HG02973 (cell line): ENCODE results near the gene PALS1.

ENCODE experiments used
- ATAC-seq: cut with Tn5 transposase; IDR thresholded peaks from one replicate; pipeline ENCODE4 v1.9.1; 2021; ENCODE audit warnings: moderate library complexity; ENCODE audit not compliant: unreplicated experiment

PALS1 gene

GRCh38 chr14:67241411-67242167 is at the start of gene PALS1:
TSS of gene PALS1 (plus strand) at chr14:67241435. CDS start at chr14:67279171, 37,736 bp downstream.
- ATAC-seq: peak; percentile 39

GRCh38 chr14:67191768-67192290 is 49.4 kb upstream of the PALS1 start:
- ATAC-seq: no peak

GRCh38 chr14:67192366-67192765 is 48.9 kb upstream of the PALS1 start:
- no peak for ATAC-seq

- ATAC-seq: no peak
Measured at GRCh38 chr14:67195279-67195678, 46.0 kb upstream of the PALS1 start.

- ATAC-seq: no peak
Measured at GRCh38 chr14:67199016-67199415, 42.2 kb upstream of the PALS1 start.

- no peak for ATAC-seq
Measured at GRCh38 chr14:67207810-67208209, 33.4 kb upstream of the PALS1 start.

- ATAC-seq: no peak
Measured at GRCh38 chr14:67218126-67218525, 23.1 kb upstream of the PALS1 start.

GRCh38 chr14:67221248-67221981 is 19.8 kb upstream of the PALS1 start:
- no peak for ATAC-seq

GRCh38 chr14:67221982-67222328 is 19.3 kb upstream of the PALS1 start:
- ATAC-seq: no peak

GRCh38 chr14:67225523-67225922 is 15.7 kb upstream of the PALS1 start:
- ATAC-seq: no peak

GRCh38 chr14:67228325-67228984 is 12.8 kb upstream of the PALS1 start:
- ATAC-seq: no peak

GRCh38 chr14:67232066-67232465 is 9.2 kb upstream of the PALS1 start:
- no peak for ATAC-seq

- no peak for ATAC-seq
Measured at GRCh38 chr14:67232621-67233020, 8.6 kb upstream of the PALS1 start.

GRCh38 chr14:67237591-67237990 is 3.6 kb upstream of the PALS1 start:
- no peak for ATAC-seq

- ATAC-seq: no peak
Measured at GRCh38 chr14:67239582-67239981, 1.7 kb upstream of the PALS1 start.

GRCh38 chr14:67240168-67240932 is 885 bp upstream of the PALS1 start:
- ATAC-seq: no peak

- peak; percentile 84 for ATAC-seq
Measured at GRCh38 chr14:67240978-67241410, 241 bp upstream of the PALS1 start.

- ATAC-seq: no peak
Measured at GRCh38 chr14:67242168-67242420, 859 bp downstream of the PALS1 start.

- ATAC-seq: no peak
Measured at GRCh38 chr14:67245104-67245503, 3.9 kb downstream of the PALS1 start.

GRCh38 chr14:67251573-67252226 is 10.5 kb downstream of the PALS1 start:
- ATAC-seq: no peak
